ENCODE data around the gene REEP3. TPM values are rescaled to one million over a fixed set of nuclear protein-coding genes. Genes with fewer than 3 reads are reported as not detected.

Gene REEP3
- total and polyA plus RNA-seq, 2 of the 8 experiments (the other 6 are each of a cell fraction or from before 2014, with no cell fraction given) = 5.8 to 31.5 TPM

- Histone ChIP-seq H3K4me3 (ENCODE audit: extremely low read depth in 1 of 4, insufficient read depth in 2 of 4, low read depth in 3 of 4, low read length in 4 of 4) (no peak overlapping the region), H2BK15ac (ENCODE audit: low read length) (no peak overlapping the region), H3K56ac (replicated peaks; ENCODE audit: insufficient read length, low read depth, low read length) (no peak overlapping the region), H4K91ac (replicated peaks; ENCODE audit: insufficient read length, low read length) (no peak overlapping the region), H4K8ac (ENCODE audit: extremely low read depth, insufficient read depth, low read length) (no peak overlapping the region), H2BK5ac (ENCODE audit: low read depth, low read length) (no peak overlapping the region), H3K4me2 (ENCODE audit: insufficient read depth in 1 of 2, low read depth in 2 of 2, low read length in 2 of 2) (no peak overlapping the region), H4K5ac (ENCODE audit: insufficient read length, low read depth, low read length) (no peak overlapping the region), H3K27me3 (replicated peaks in 1 of 4; ENCODE audit: control insufficient read depth in 3 of 4, extremely low read depth in 1 of 4, insufficient read depth in 3 of 4, low read length in 3 of 4) (no peaks in the 10 kb centered on the region), H3K23ac (ENCODE audit: insufficient read length) (no peak overlapping the region), H3K79me1 (ENCODE audit: low read depth, low read length) (no peaks in the 10 kb centered on the region), H3K4me1 (replicated peaks in 1 of 4; ENCODE audit: control insufficient read depth in 3 of 4, insufficient read depth in 4 of 4, low read length in 3 of 4) (peaks cover 3 to 20% (median 17%) of the 10 kb centered on the region in 4 experiments; a peak in 6 of 7 replicates), H2BK20ac (ENCODE audit: low read length) (no peak overlapping the region), H3K18ac (ENCODE audit: extremely low read depth, low read length) (no peak overlapping the region), H3K9ac (replicated peaks in 1 of 4; ENCODE audit: extremely low read depth in 1 of 4, low read depth in 3 of 4, low read length in 3 of 4) (no peak overlapping the region), H3K27ac (ENCODE audit: low read depth, low read length) (no peak overlapping the region), H2AFZ (ENCODE audit: low read length) (no peak overlapping the region), H3K14ac (ENCODE audit: insufficient read length) (no peak overlapping the region), H2AK5ac (ENCODE audit: low read depth, low read length) (no peak overlapping the region), H3K4ac (replicated peaks; ENCODE audit: insufficient read length, low read depth, low read length) (no peak overlapping the region), H4K20me1 (replicated peaks in 1 of 2; ENCODE audit: control insufficient read depth in 1 of 2, insufficient read depth in 2 of 2, low read length in 2 of 2) (no peaks in the 10 kb centered on the region), H3K23me2 (ENCODE audit: low read depth, low read length) (no peaks in the 10 kb centered on the region), H2BK12ac (ENCODE audit: low read depth, low read length) (no peak overlapping the region), H3K9me3 (ENCODE audit: insufficient read depth in 2 of 2, low read depth in 1 of 2, low read length in 1 of 2) (no peaks in the 10 kb centered on the region), H2BK120ac (replicated peaks; ENCODE audit: low read depth, low read length) (no peak overlapping the region), H3K79me2 (ENCODE audit: control insufficient read depth in 1 of 2, insufficient read depth in 2 of 2, low read length in 2 of 2) (no peaks in the 10 kb centered on the region), H3K36me3 (ENCODE audit: control insufficient read depth in 2 of 4, insufficient read depth in 4 of 4, low read length in 3 of 4) (no peaks in the 10 kb centered on the region)
- no peak for FAIRE-seq
- ChIA-PET CTCF (ENCODE audit: partially characterized antibody) (interaction anchor here (0.7 to 2.1 kb wide), 4 partner anchors 37 to 961 kb away, joined by 3 to 8 read pairs (median 3); no protein-coding TSS in a partner anchor), POLR2A (ENCODE audit: partially characterized antibody) (interaction anchor here (0.8 kb wide), 1 partner anchor 528 kb away, joined by 3 read pairs; no protein-coding TSS in a partner anchor)
- DNase-seq (ENCODE audit: low read depth in 1 of 2, low spot score in 2 of 2) = no peak
- 87% methylated on average over 1 of the region's 3 CpGs; no CpG with 5 or more reads in 1 of the 2 experiments for WGBS, 2 experiments (ENCODE audit: extremely low coverage in 1 of 2, insufficient coverage in 1 of 2, insufficient read length in 1 of 2, insufficient replicate concordance in 2 of 2, low coverage in 1 of 2, low lambda C conversion rate in 2 of 2, missing lambda C conversion rate in 1 of 2)
- TF ChIP-seq HDAC6 (IDR thresholded peaks at IDR 0.05; ENCODE audit: low read depth, low read length) (no peak), POLR2A (IDR thresholded peaks at IDR 0.05; ENCODE audit: control extremely low read depth in 1 of 2, low read depth in 2 of 2, low read length in 2 of 2) (no peak), TBP (IDR thresholded peaks at IDR 0.05; ENCODE audit: low read depth, low read length) (no peak)
Observed at GRCh38 chr10:63667596-63668480, 146.6 kb downstream of the REEP3 start.

Measured in H1 (cell line).